Smooth muscle cell (in vitro differentiated cells): ENCODE measurements around the gene TBCB. TPM values are rescaled to one million over a fixed set of nuclear protein-coding genes. Genes with fewer than 3 reads are reported as not detected.

Experiments used
- DNase-seq: peaks from one replicate; lab custom pipeline; 2025; ENCODE audit not compliant: unreplicated experiment; lab: John Stamatoyannopoulos, UW
- H2AFZ ChIP-seq: fragments of 200-600 bp; sonication (generic); 2 replicates; pipeline ENCODE4 v1.6.0; 2016; ENCODE audit warnings: antibody characterized with exemption, low read depth, mild to moderate bottlenecking
- H3F3A ChIP-seq: fragments of 200-600 bp; sonication (generic); 2 replicates; pipeline ENCODE4 v1.6.0; 2017; ENCODE audit warnings: antibody characterized with exemption, low read depth
- H3K27ac ChIP-seq: fragments of 200-600 bp; sonication (generic); 2 replicates; pipeline ENCODE4 v1.5.1; 2016; ENCODE audit warnings: low read depth, mild to moderate bottlenecking
- H3K27me3 ChIP-seq: fragments of 200-600 bp; sonication (generic); 2 replicates; pipeline ENCODE4 v1.6.1; 2016; ENCODE audit warnings: low read depth, mild to moderate bottlenecking
- H3K36me3 ChIP-seq: fragments of 200-600 bp; sonication (generic); 2 replicates; pipeline ENCODE4 v1.5.1; 2016; ENCODE audit warnings: low read depth
- H3K4me1 ChIP-seq: fragments of 200-600 bp; sonication (generic); 2 replicates; pipeline ENCODE4 v1.5.1; 2016; ENCODE audit warnings: low read depth
- H3K4me2 ChIP-seq: fragments of 200-600 bp; sonication (generic); 2 replicates; pipeline ENCODE4 v1.6.0; 2016; ENCODE audit warnings: mild to moderate bottlenecking
- H3K4me3 ChIP-seq: fragments of 200-600 bp; sonication (generic); 2 replicates; pipeline ENCODE4 v1.5.1; 2016; ENCODE audit warnings: mild to moderate bottlenecking
- H3K79me2 ChIP-seq: fragments of 200-600 bp; sonication (generic); 2 replicates; pipeline ENCODE4 v1.6.0; 2016; ENCODE audit warnings: low read depth, mild to moderate bottlenecking
- H3K9ac ChIP-seq: fragments of 200-600 bp; sonication (generic); 2 replicates; pipeline ENCODE4 v1.6.0; 2016; ENCODE audit warnings: low read depth
- H3K9me3 ChIP-seq: fragments of 200-600 bp; sonication (generic); replicated peaks from 2 replicates; pipeline ENCODE4 v1.5.1; 2016; ENCODE audit warnings: low read depth
- H4K20me1 ChIP-seq: fragments of 200-600 bp; sonication (generic); 2 replicates; pipeline ENCODE4 v1.6.0; 2016; ENCODE audit warnings: low read depth
- CTCF ChIP-seq: fragments of 200-600 bp; sonication (generic); IDR thresholded peaks from 2 replicates; pipeline ENCODE4 v1.5.1; 2017; ENCODE audit warnings: borderline replicate concordance, mild to moderate bottlenecking, antibody characterized with exemption; ENCODE audit not compliant: insufficient read depth, poor library complexity, severe bottlenecking
- WGBS: methylation state at CpG from one replicate; pipeline ENCODE4 v1.1.7; 2016; ENCODE audit warnings: low lambda C conversion rate; 5-methylcytosine and 5-hydroxymethylcytosine counted together
- polyA plus RNA-seq: library from polyadenylated mRNA; unstranded; fragments of >200 nt; fragmentation: Nextera tagmentation; extraction: Ambion mirVana; gene quantifications from 2 replicates; pipeline ENCODE4 v1.2.1, GENCODE V29; 2016
- total RNA-seq: library from RNA; depleted of rRNA; stranded (reverse); fragments of >200 nt; gene quantifications from 2 replicates; pipeline ENCODE4 v1.2.3, GENCODE V29; 2014

The TBCB gene
- total and polyA plus RNA-seq, 2 experiments from 2014 or later = 146 to 234 TPM

DNA sequence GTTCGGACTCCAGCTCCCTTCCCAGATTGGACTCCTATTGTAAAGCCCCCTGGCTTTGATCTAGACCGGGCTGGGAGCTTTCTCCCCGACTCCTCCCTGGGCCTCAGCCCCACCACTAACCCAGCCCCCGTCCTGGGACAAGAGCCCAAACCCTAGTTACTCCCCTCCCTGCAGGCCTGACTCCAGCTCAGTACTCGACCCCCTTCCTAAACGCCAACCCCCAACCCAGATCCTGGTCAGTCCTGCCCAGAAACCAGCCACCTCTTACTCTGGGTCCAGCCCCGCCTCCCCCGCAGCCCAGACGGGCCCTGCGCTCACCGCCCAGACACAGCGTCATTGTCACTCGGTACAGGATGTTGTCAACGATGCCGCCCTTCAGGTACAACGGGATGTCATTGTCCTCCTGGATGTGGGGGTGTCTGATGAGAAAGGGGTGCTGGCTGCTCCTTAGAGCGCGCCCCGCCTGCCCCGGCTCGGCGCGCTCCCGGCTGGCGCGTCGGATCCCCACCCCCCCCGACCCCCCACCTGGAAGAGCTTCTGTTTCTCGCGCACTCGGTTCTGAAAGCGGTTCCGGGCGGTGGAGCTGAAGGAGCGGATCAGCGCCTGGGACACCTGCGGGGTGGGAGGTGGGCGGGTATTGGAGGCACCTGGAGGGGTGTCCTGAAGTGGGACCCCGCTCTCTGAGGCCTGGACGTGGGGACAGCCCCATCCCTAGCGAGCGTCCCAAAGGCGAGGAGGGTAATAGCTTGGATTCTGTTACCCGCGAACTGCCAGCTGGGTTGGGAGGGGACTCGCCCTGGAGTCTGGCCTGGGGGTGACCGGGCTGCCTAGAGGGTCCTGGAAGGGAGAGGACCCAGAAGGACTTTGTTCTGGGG is 36.1 kb downstream of the TBCB start:
- H2AFZ ChIP-seq = no peak overlapping the region
- no peaks in the 10 kb centered on the region for H3K9me3 ChIP-seq
- no peaks in the 10 kb centered on the region for H3F3A ChIP-seq
- WGBS = 93% methylated on average over 39 of the region's 47 CpGs
- TF ChIP-seq CTCF = no peak
- H4K20me1 ChIP-seq = peaks cover 51% of the 10 kb centered on the region
- H3K79me2 ChIP-seq = no peaks in the 10 kb centered on the region
- no peak overlapping the region for H3K4me3 ChIP-seq
- H3K27ac ChIP-seq = no peak overlapping the region
- DNase-seq = no peak
- no peak overlapping the region for H3K4me2 ChIP-seq
- H3K4me1 ChIP-seq = no peaks in the 10 kb centered on the region
- H3K9ac ChIP-seq = no peak overlapping the region
- H3K27me3 ChIP-seq = no peaks in the 10 kb centered on the region
- H3K36me3 ChIP-seq = peaks cover 6% of the 10 kb centered on the region

DNA sequence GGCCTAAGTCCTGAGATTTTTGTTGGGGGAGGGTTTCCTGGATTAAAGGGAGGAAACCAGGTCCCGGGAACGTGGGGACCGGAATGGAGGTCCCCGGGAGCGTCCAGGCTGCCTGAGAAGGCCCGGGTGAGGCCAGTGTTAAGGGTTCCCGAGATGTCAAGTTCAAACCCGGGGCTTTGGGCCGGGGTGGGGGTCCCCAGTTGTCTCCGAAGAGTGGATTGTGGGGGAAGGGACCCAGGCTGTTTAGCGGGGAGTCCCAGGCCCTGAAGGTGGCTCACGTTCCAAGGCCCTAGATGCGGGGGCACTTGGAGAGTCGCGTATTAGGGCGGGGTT is 36.7 kb downstream of the TBCB start:
- TF ChIP-seq CTCF = no peak
- 97% methylated on average over 13 of the region's 16 CpGs for WGBS
- Histone ChIP-seq H3K27me3 (no peaks in the 10 kb centered on the region), H3K4me1 (no peaks in the 10 kb centered on the region), H3F3A (no peaks in the 10 kb centered on the region), H3K36me3 (peaks cover 6% of the 10 kb centered on the region), H4K20me1 (peaks cover 44% of the 10 kb centered on the region), H2AFZ (no peak overlapping the region), H3K27ac (no peak overlapping the region), H3K4me3 (no peak overlapping the region), H3K79me2 (no peaks in the 10 kb centered on the region), H3K4me2 (no peak overlapping the region), H3K9ac (no peak overlapping the region), H3K9me3 (no peaks in the 10 kb centered on the region)
- no peak for DNase-seq

GRCh38 chr19:36152352-36153091 is 37.3 kb downstream of the TBCB start, which contains the start of gene COX7A1:
TSS of gene COX7A1 (minus strand) at chr19:36152447. CDS start at chr19:36152407, 40 bp downstream.
- TF ChIP-seq CTCF = no peak
- Histone ChIP-seq H3K79me2 (no peaks in the 10 kb centered on the region), H3K27ac (no peak within 1 kb of the TSS), H3K9ac (no peak within 1 kb of the TSS), H3K27me3 (no peaks in the 10 kb centered on the region), H3K4me3 (no peak within 1 kb of the TSS), H3K36me3 (peaks cover 6% of the 10 kb centered on the region), H2AFZ (no peak within 1 kb of the TSS), H3K4me2 (no peak within 1 kb of the TSS), H3K4me1 (no peaks in the 10 kb centered on the region), H4K20me1 (peaks cover 40% of the 10 kb centered on the region), H3K9me3 (no peaks in the 10 kb centered on the region), H3F3A (no peaks in the 10 kb centered on the region)
- WGBS = 91% methylated on average over 38 of the region's 40 CpGs
- no peak for DNase-seq
